Erythroblast (primary cell): ENCODE data around the gene SOX11.

Source experiments
- GATA1 ChIP-seq: IDR thresholded peaks from 2 replicates; pipeline ENCODE4 v1.6.1; 2011; ENCODE audit warnings: low read depth, mild to moderate bottlenecking, control low read depth, low read length, moderate library complexity
- POLR2A ChIP-seq: IDR thresholded peaks from 2 replicates; pipeline ENCODE4 v1.6.1; 2011; ENCODE audit warnings: mild to moderate bottlenecking, low read length

- TF ChIP-seq POLR2A: no peak
- TF ChIP-seq GATA1: no peak
Measured at GRCh38 chr2:5713101-5713500, 20.9 kb downstream of the SOX11 start.
